Measurements from ENCODE around the gene FOXO6. TPM values are rescaled to one million over a fixed set of nuclear protein-coding genes. Genes with fewer than 3 reads are reported as not detected.

FOXO6 gene
- total RNA-seq, 2 experiments from 2014 or later: 1.2 to 2.2 TPM

GRCh38 chr1:41377397-41377796, 16.2 kb downstream of the FOXO6 start:
- TF ChIP-seq CTCF (IDR thresholded peaks at IDR 0.05): no peak
- Histone ChIP-seq H3K4me1 (ENCODE audit: insufficient read depth, low read length) (peaks cover 11% of the 10 kb centered on the region), H3K27ac (ENCODE audit: low read depth in 1 of 2, low read length in 2 of 2) (no peak overlapping the region), H3K27me3 (ENCODE audit: control insufficient read depth in 1 of 2, insufficient read depth in 2 of 2, low read length in 2 of 2) (peaks cover 36 to 64% of the 10 kb centered on the region in 2 experiments), H3K4me3 (ENCODE audit: low read length) (no peak overlapping the region), H3K36me3 (ENCODE audit: insufficient read depth, low read length) (no peaks in the 10 kb centered on the region), H3K9me3 (ENCODE audit: control insufficient read depth in 1 of 2, insufficient read depth in 1 of 2, low read length in 2 of 2) (no peaks in the 10 kb centered on the region)
- intact Hi-C loops (cut with DNase I, micrococcal nuclease): no loop called here
- Mint-ChIP-seq H3K36me3 (ENCODE audit: low read depth) (no peaks in the 10 kb centered on the region), H3K27me3 (peaks cover 71% of the 10 kb centered on the region), H3K27ac (no peak overlapping the region), H3K9me3 (no peaks in the 10 kb centered on the region), H3K4me3 (no peak overlapping the region), H3K4me1 (ENCODE audit: low read depth) (no peaks in the 10 kb centered on the region)
- DNase-seq (no peak), ATAC-seq (ENCODE audit: poor library complexity) (no peak)
- ChIA-PET CTCF (no interaction called here), POLR2A (no interaction called here)

- Histone ChIP-seq H3K4me3 (ENCODE audit: low read length) (no peak overlapping the region), H3K36me3 (ENCODE audit: insufficient read depth, low read length) (no peaks in the 10 kb centered on the region), H3K4me1 (ENCODE audit: insufficient read depth, low read length) (peaks cover 19% of the 10 kb centered on the region), H3K9me3 (ENCODE audit: control insufficient read depth in 1 of 2, insufficient read depth in 1 of 2, low read length in 2 of 2) (peaks cover 0 to 5% of the 10 kb centered on the region in 2 experiments), H3K27ac (ENCODE audit: low read depth in 1 of 2, low read length in 2 of 2) (no peak overlapping the region), H3K27me3 (ENCODE audit: control insufficient read depth in 1 of 2, insufficient read depth in 2 of 2, low read length in 2 of 2) (peaks cover 43 to 64% of the 10 kb centered on the region in 2 experiments)
- POLR2A ChIA-PET: no interaction called here
- DNase-seq (no peak), ATAC-seq (ENCODE audit: poor library complexity) (no peak)
- CTCF ChIA-PET: no interaction called here
- TF ChIP-seq CTCF (IDR thresholded peaks at IDR 0.05): no peak
- Mint-ChIP-seq H3K27me3 (peaks cover 69% of the 10 kb centered on the region), H3K36me3 (ENCODE audit: low read depth) (no peaks in the 10 kb centered on the region), H3K9me3 (no peaks in the 10 kb centered on the region), H3K4me3 (no peak overlapping the region), H3K4me1 (ENCODE audit: low read depth) (peaks cover 5% of the 10 kb centered on the region), H3K27ac (no peak overlapping the region)
- intact Hi-C loops (cut with DNase I, micrococcal nuclease): no loop called here
These were observed 17.0 kb downstream of the FOXO6 start for GRCh38 chr1:41378222-41378621.

GRCh38 chr1:41378999-41379737, 17.9 kb downstream of the FOXO6 start:
- intact Hi-C loops (cut with DNase I, micrococcal nuclease): no loop called here
- Histone ChIP-seq H3K9me3 (ENCODE audit: control insufficient read depth in 1 of 2, insufficient read depth in 1 of 2, low read length in 2 of 2) (peaks cover 0 to 5% of the 10 kb centered on the region in 2 experiments), H3K36me3 (ENCODE audit: insufficient read depth, low read length) (no peaks in the 10 kb centered on the region), H3K4me1 (ENCODE audit: insufficient read depth, low read length) (peaks cover 23% of the 10 kb centered on the region), H3K27ac (ENCODE audit: low read depth in 1 of 2, low read length in 2 of 2) (no peak overlapping the region), H3K27me3 (ENCODE audit: control insufficient read depth in 1 of 2, insufficient read depth in 2 of 2, low read length in 2 of 2) (peaks cover 50 to 66% of the 10 kb centered on the region in 2 experiments), H3K4me3 (ENCODE audit: low read length) (no peak overlapping the region)
- ATAC-seq (ENCODE audit: poor library complexity): no peak
- Mint-ChIP-seq H3K9me3 (no peaks in the 10 kb centered on the region), H3K4me3 (no peak overlapping the region), H3K36me3 (ENCODE audit: low read depth) (no peaks in the 10 kb centered on the region), H3K27ac (no peak overlapping the region), H3K27me3 (peaks cover 69% of the 10 kb centered on the region), H3K4me1 (ENCODE audit: low read depth) (peaks cover 10% of the 10 kb centered on the region)
- CTCF ChIA-PET: interaction anchor here (0.6 kb wide), 1 partner anchor 68 kb away, joined by 3 read pairs; no protein-coding TSS in a partner anchor
- no peak for DNase-seq
- POLR2A ChIA-PET: no interaction called here
- TF ChIP-seq CTCF (IDR thresholded peaks at IDR 0.05): no peak

All from CD4-positive, alpha-beta T cell (primary cell).